Endometrial microvascular endothelial cells (primary cell): ENCODE measurements around the gene TIPARP. TPM values are rescaled to one million over a fixed set of nuclear protein-coding genes. Genes with fewer than 3 reads are reported as not detected.

Experiments used
- total RNA-seq: library from RNA; depleted of rRNA; stranded (reverse); fragments of >200 nt; gene quantifications from one replicate; pipeline ENCODE4 v1.2.3, GENCODE V29; 2015; ENCODE audit errors: inconsistent ontology term

The TIPARP gene
- total RNA-seq, 1 donor from 2014 or later = 80.0 TPM

Other genes starting within 250 kb of the TIPARP start
- 384 TPM for gene SSR3, start 119.5 kb upstream of the TIPARP start, total RNA-seq
- gene LEKR1, start 151.8 kb downstream of the TIPARP start, total RNA-seq = 0.09 TPM